ENCODE measurements around the gene ZNF436.

ZNF436 gene

DNA sequence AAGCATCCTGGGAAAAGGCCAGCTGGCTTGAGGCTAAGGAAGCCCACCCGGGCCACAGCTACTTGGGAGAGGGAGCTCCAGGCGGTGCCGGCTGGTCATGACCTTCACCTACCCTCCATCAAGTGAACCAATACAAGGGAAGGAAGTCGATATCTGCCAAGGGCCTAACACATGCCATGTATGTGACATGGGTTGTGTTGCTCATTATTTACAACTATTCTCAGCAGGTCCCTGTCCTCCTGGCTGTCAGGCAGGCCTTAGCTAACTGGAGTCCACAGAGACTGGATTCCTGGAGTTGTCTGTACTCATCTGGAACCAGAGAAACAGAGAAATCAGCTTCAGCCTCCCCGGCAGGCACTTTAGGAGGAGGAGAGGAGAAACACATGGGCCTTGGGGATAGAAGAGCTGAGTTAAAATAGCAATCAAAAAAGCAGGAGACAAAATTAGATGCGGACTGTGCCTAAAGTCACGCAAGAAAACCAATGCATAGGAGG is 39.2 kb upstream of the ZNF436 start:
- 93% methylated on average over 2 of the region's 7 CpGs for WGBS

DNA sequence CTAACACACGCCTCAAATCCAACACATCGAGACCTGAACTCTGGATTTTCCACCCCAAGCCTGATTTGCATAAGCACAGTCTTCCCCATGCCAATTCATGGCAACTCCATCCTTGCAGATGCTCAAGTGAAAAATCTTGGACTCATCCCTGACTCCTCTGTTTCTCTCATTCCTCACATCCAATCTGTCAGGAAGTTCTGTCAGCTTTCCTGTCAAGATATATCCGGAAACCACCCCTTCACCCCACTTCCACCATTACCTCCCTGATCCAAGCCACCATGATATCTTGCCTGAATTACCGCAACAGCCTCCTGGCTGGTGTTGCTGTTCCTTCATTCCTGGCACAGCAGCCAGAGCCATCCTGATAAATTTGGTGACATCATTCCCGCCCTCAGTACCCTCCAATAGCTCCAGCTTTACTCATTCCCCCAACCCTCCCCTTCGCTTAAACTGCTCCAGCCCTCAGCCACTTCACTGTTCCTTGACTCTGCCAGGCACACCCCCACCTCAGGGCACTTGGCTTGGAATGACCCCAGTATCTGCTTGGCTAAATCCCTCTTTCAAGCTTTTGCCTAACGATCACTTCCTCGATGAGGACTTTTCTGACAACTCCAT is 37.5 kb upstream of the ZNF436 start:
- H4K91ac ChIP-seq (ENCODE audit: low read length): no peak overlapping the region
- H3K23ac ChIP-seq (ENCODE audit: low read length in 2 of 2): no peak overlapping the region
- H3K79me1 ChIP-seq (replicated peaks; ENCODE audit: low read length, poor library complexity, severe bottlenecking): peaks cover 2% of the 10 kb centered on the region
- H3K4me2 ChIP-seq (ENCODE audit: low read length, poor library complexity, severe bottlenecking): no peak overlapping the region
- H3K4me1 ChIP-seq (ENCODE audit: control insufficient read depth, insufficient read depth, low read depth, low read length): peaks cover 17% of the 10 kb centered on the region
- H2BK120ac ChIP-seq (ENCODE audit: low read depth, low read length): no peak overlapping the region
- WGBS: 82% methylated on average over 8 of the region's 8 CpGs
- no peak overlapping the region for H2BK5ac ChIP-seq (ENCODE audit: low read depth, low read length, poor library complexity, severe bottlenecking)
- H3K14ac ChIP-seq (ENCODE audit: low read length in 2 of 2): no peak overlapping the region
- H2AK5ac ChIP-seq (ENCODE audit: low read length, severe bottlenecking): no peak overlapping the region
- no peak overlapping the region for H3K4ac ChIP-seq (ENCODE audit: low read depth in 1 of 2, low read length in 2 of 2)
- no peak overlapping the region for H3K18ac ChIP-seq (ENCODE audit: low read depth in 1 of 2, low read length in 2 of 2)
- H3K36me3 ChIP-seq (ENCODE audit: control insufficient read depth in 1 of 2, insufficient read depth in 2 of 2, low read depth in 1 of 2, low read length in 2 of 2): peaks cover 0 to 48% of the 10 kb centered on the region in 2 experiments
- peak overlapping the region; percentile 13 for H2BK15ac ChIP-seq (ENCODE audit: low read depth, poor library complexity, severe bottlenecking)
- no peak overlapping the region for H2BK12ac ChIP-seq (ENCODE audit: low read length in 2 of 2)
- DNase-seq: no peak
- no peaks in the 10 kb centered on the region for H3K27me3 ChIP-seq (ENCODE audit: control insufficient read depth in 1 of 2, insufficient read depth in 1 of 2, low read length in 2 of 2)
- no peak overlapping the region for H3K9ac ChIP-seq (ENCODE audit: low read length)
- no peak overlapping the region for H2AFZ ChIP-seq (ENCODE audit: low read depth, low read length)
- no peak overlapping the region for H3K27ac ChIP-seq (ENCODE audit: low read length, poor library complexity, severe bottlenecking)
- no peaks in the 10 kb centered on the region for H3K9me3 ChIP-seq (ENCODE audit: control insufficient read depth, low read length)
- no peak overlapping the region for H3K4me3 ChIP-seq (ENCODE audit: insufficient read depth in 1 of 2, low read depth in 1 of 2, low read length in 2 of 2)
- peak overlapping the region; percentile 43 for H4K8ac ChIP-seq (ENCODE audit: low read length)

More for the DNA sequence above, 39.2 kb upstream of the ZNF436 start:
- no peak overlapping the region for H2BK15ac ChIP-seq (ENCODE audit: low read depth, poor library complexity, severe bottlenecking)
- no peak overlapping the region for H3K18ac ChIP-seq (ENCODE audit: low read depth in 1 of 2, low read length in 2 of 2)
- no peak overlapping the region for H2BK5ac ChIP-seq (ENCODE audit: low read depth, low read length, poor library complexity, severe bottlenecking)
- no peak overlapping the region for H2AFZ ChIP-seq (ENCODE audit: low read depth, low read length)
- H3K27ac ChIP-seq (ENCODE audit: low read length, poor library complexity, severe bottlenecking): no peak overlapping the region
- H2BK120ac ChIP-seq (ENCODE audit: low read depth, low read length): no peak overlapping the region
- H3K9me3 ChIP-seq (ENCODE audit: control insufficient read depth, low read length): no peaks in the 10 kb centered on the region
- no peak overlapping the region for H3K9ac ChIP-seq (ENCODE audit: low read length)
- no peak overlapping the region for H3K14ac ChIP-seq (ENCODE audit: low read length in 2 of 2)
- H3K4ac ChIP-seq (ENCODE audit: low read depth in 1 of 2, low read length in 2 of 2): no peak overlapping the region
- peaks cover 8% of the 10 kb centered on the region for H3K4me1 ChIP-seq (ENCODE audit: control insufficient read depth, insufficient read depth, low read depth, low read length)
- no peak overlapping the region for H4K91ac ChIP-seq (ENCODE audit: low read length)
- no peak overlapping the region for H3K4me3 ChIP-seq (ENCODE audit: insufficient read depth in 1 of 2, low read depth in 1 of 2, low read length in 2 of 2)
- H3K4me2 ChIP-seq (ENCODE audit: low read length, poor library complexity, severe bottlenecking): no peak overlapping the region
- no peaks in the 10 kb centered on the region for H3K27me3 ChIP-seq (ENCODE audit: control insufficient read depth in 1 of 2, insufficient read depth in 1 of 2, low read length in 2 of 2)
- no peak overlapping the region for H2BK12ac ChIP-seq (ENCODE audit: low read length in 2 of 2)
- no peak for DNase-seq
- no peak overlapping the region for H3K23ac ChIP-seq (ENCODE audit: low read length in 2 of 2)
- no peak overlapping the region for H2AK5ac ChIP-seq (ENCODE audit: low read length, severe bottlenecking)
- no peak overlapping the region for H4K8ac ChIP-seq (ENCODE audit: low read length)
- peaks cover 0 to 48% of the 10 kb centered on the region in 2 experiments for H3K36me3 ChIP-seq (ENCODE audit: control insufficient read depth in 1 of 2, insufficient read depth in 2 of 2, low read depth in 1 of 2, low read length in 2 of 2)
- H3K79me1 ChIP-seq (replicated peaks; ENCODE audit: low read length, poor library complexity, severe bottlenecking): peaks cover 2% of the 10 kb centered on the region

DNA sequence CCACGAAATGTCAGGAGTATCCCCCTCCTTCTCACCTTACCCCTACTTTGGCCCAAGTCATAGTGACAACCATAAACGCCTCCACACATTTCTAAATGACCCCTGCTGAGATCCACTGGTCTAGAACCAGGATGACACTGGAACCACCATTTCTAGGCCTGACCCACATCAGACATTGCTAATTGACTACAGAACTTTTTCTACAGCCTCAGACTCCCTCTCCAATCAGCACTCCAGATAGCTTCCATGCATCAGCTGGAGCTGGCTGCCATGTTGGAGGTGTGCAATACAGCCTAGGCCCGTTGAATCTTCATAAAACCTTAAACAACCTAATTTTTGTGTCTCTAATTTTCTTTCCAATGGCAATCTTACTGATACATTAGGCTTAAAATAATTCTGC is 36.3 kb upstream of the ZNF436 start:
- Histone ChIP-seq H3K27ac (ENCODE audit: low read length, poor library complexity, severe bottlenecking) (no peak overlapping the region), H2AK5ac (ENCODE audit: low read length, severe bottlenecking) (no peak overlapping the region), H2BK5ac (ENCODE audit: low read depth, low read length, poor library complexity, severe bottlenecking) (no peak overlapping the region), H2AFZ (ENCODE audit: low read depth, low read length) (no peak overlapping the region), H4K8ac (ENCODE audit: low read length) (no peak overlapping the region), H3K4me1 (ENCODE audit: control insufficient read depth, insufficient read depth, low read depth, low read length) (peaks cover 18% of the 10 kb centered on the region), H3K9ac (ENCODE audit: low read length) (no peak overlapping the region), H3K14ac (ENCODE audit: low read length in 2 of 2) (no peak overlapping the region), H4K91ac (ENCODE audit: low read length) (no peak overlapping the region), H3K9me3 (ENCODE audit: control insufficient read depth, low read length) (no peaks in the 10 kb centered on the region), H3K36me3 (ENCODE audit: control insufficient read depth in 1 of 2, insufficient read depth in 2 of 2, low read depth in 1 of 2, low read length in 2 of 2) (peaks cover 0 to 51% of the 10 kb centered on the region in 2 experiments), H3K79me1 (replicated peaks; ENCODE audit: low read length, poor library complexity, severe bottlenecking) (peaks cover 2% of the 10 kb centered on the region), H3K4me3 (ENCODE audit: insufficient read depth in 1 of 2, low read depth in 1 of 2, low read length in 2 of 2) (no peak overlapping the region), H2BK15ac (ENCODE audit: low read depth, poor library complexity, severe bottlenecking) (no peak overlapping the region), H3K4ac (ENCODE audit: low read depth in 1 of 2, low read length in 2 of 2) (no peak overlapping the region), H3K4me2 (ENCODE audit: low read length, poor library complexity, severe bottlenecking) (no peak overlapping the region), H3K27me3 (ENCODE audit: control insufficient read depth in 1 of 2, insufficient read depth in 1 of 2, low read length in 2 of 2) (no peaks in the 10 kb centered on the region), H3K18ac (ENCODE audit: low read depth in 1 of 2, low read length in 2 of 2) (no peak overlapping the region), H2BK12ac (ENCODE audit: low read length in 2 of 2) (no peak overlapping the region), H2BK120ac (ENCODE audit: low read depth, low read length) (no peak overlapping the region), H3K23ac (ENCODE audit: low read length in 2 of 2) (no peak overlapping the region)
- DNase-seq: no peak
- WGBS: 83% methylated on average over 3 of the region's 3 CpGs

GRCh38 chr1:23403735-23404486 is 34.3 kb upstream of the ZNF436 start:
- peak; percentile 92 for DNase-seq
- no peak overlapping the region for H3K4me3 ChIP-seq (ENCODE audit: insufficient read depth in 1 of 2, low read depth in 1 of 2, low read length in 2 of 2)
- H3K36me3 ChIP-seq (ENCODE audit: control insufficient read depth in 1 of 2, insufficient read depth in 2 of 2, low read depth in 1 of 2, low read length in 2 of 2): peaks cover 0 to 40% of the 10 kb centered on the region in 2 experiments
- H2BK12ac ChIP-seq (ENCODE audit: low read length in 2 of 2): peak overlapping the region; percentile 68 to 92
- H3K27me3 ChIP-seq (ENCODE audit: control insufficient read depth in 1 of 2, insufficient read depth in 1 of 2, low read length in 2 of 2): no peaks in the 10 kb centered on the region
- H3K14ac ChIP-seq (ENCODE audit: low read length in 2 of 2): no peak overlapping the region
- H2BK15ac ChIP-seq (ENCODE audit: low read depth, poor library complexity, severe bottlenecking): no peak overlapping the region
- peak overlapping the region; percentile 3 for H3K4me2 ChIP-seq (ENCODE audit: low read length, poor library complexity, severe bottlenecking)
- peak overlapping the region in 1 of 2 experiments; percentile 73 for H3K4ac ChIP-seq (ENCODE audit: low read depth in 1 of 2, low read length in 2 of 2)
- peak overlapping the region; percentile 45 for H4K8ac ChIP-seq (ENCODE audit: low read length)
- peak overlapping the region; percentile 53 for H2BK5ac ChIP-seq (ENCODE audit: low read depth, low read length, poor library complexity, severe bottlenecking)
- H2AFZ ChIP-seq (ENCODE audit: low read depth, low read length): peak overlapping the region; percentile 64
- H2AK5ac ChIP-seq (ENCODE audit: low read length, severe bottlenecking): no peak overlapping the region
- peaks cover 14% of the 10 kb centered on the region for H3K4me1 ChIP-seq (ENCODE audit: control insufficient read depth, insufficient read depth, low read depth, low read length)
- H3K79me1 ChIP-seq (replicated peaks; ENCODE audit: low read length, poor library complexity, severe bottlenecking): peaks cover 2% of the 10 kb centered on the region
- peak overlapping the region; percentile 68 for H3K9ac ChIP-seq (ENCODE audit: low read length)
- 9% methylated on average over 19 of the region's 19 CpGs for WGBS
- peak overlapping the region in 1 of 2 experiments; percentile 72 for H3K18ac ChIP-seq (ENCODE audit: low read depth in 1 of 2, low read length in 2 of 2)
- no peaks in the 10 kb centered on the region for H3K9me3 ChIP-seq (ENCODE audit: control insufficient read depth, low read length)
- no peak overlapping the region for H3K23ac ChIP-seq (ENCODE audit: low read length in 2 of 2)
- peak overlapping the region; percentile 85 for H4K91ac ChIP-seq (ENCODE audit: low read length)
- H2BK120ac ChIP-seq (ENCODE audit: low read depth, low read length): no peak overlapping the region
- peak overlapping the region; percentile 97 for H3K27ac ChIP-seq (ENCODE audit: low read length, poor library complexity, severe bottlenecking)
